Erythroblast (primary cell): Measurements from ENCODE around the gene RMRP.
"Not testable (repeated sequence)": the region's sequence is repeated elsewhere in the genome, so short reads cannot be mapped to it uniquely, and the experiment has no call there.

ENCODE experiments used
- GATA1 ChIP-seq: IDR thresholded peaks from 2 replicates; pipeline ENCODE4 v1.6.1; 2011; ENCODE audit warnings: low read depth, mild to moderate bottlenecking, control low read depth, low read length, moderate library complexity
- POLR2A ChIP-seq: IDR thresholded peaks from 2 replicates; pipeline ENCODE4 v1.6.1; 2011; ENCODE audit warnings: mild to moderate bottlenecking, low read length

DNA sequence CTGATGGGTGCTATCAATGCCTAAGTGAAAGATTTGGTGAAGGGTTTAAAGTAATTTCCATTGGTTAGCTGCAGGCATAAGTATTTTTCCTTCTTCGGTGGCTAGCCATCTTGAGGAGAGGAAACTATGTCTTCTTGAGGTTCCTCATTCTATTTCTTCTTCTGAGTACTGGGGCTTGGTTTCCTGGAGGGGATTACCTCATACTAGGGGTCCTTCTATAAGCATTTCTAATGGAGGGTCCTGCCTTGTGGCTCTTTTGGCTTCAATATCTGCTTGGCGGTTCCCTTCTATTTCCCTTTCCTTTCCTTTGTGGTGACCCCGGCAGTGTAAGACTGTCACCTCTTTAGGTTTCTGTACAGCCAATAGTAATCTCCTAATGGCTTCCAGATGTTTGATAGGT lies 16.3 kb downstream of the RMRP start:
- not testable (repeated sequence) for TF ChIP-seq POLR2A, GATA1
